Testis (tissue), 3 donors: Measurements from ENCODE around the gene PITPNM1. TPM values are rescaled to one million over a fixed set of nuclear protein-coding genes. Genes with fewer than 3 reads are reported as not detected.

Source experiments
- DNase-seq: peaks from one replicate; pipeline ENCODE4 v3.0.0-alpha.2; 2019
- H3K27ac ChIP-seq, 2 donors: fragments of 200-600 bp; sonication (generic); one replicate each; pipeline ENCODE4 v1.5.1; 2019
- H3K27me3 ChIP-seq: fragments of 200-600 bp; sonication (generic); one replicate; pipeline ENCODE4 v1.5.1; 2019
- H3K36me3 ChIP-seq: fragments of 200-600 bp; sonication (generic); one replicate; pipeline ENCODE4 v1.5.1; 2017; ENCODE audit warnings: low read depth; ENCODE audit errors: missing control alignments
- H3K4me1 ChIP-seq: fragments of 200-600 bp; sonication (generic); one replicate; pipeline ENCODE4 v1.5.1; 2019
- H3K4me3 ChIP-seq, 2 donors: fragments of 200-600 bp; sonication (generic); one replicate each; pipeline ENCODE4 v1.5.1; 2017 to 2019
- H3K9me3 ChIP-seq: fragments of 200-600 bp; sonication (generic); one replicate; pipeline ENCODE4 v1.5.1; 2017
- POLR2A ChIP-seq: fragments of 450-650 bp; IDR thresholded peaks from one replicate; pipeline ENCODE4 v1.6.1; 2017; ENCODE audit warnings: antibody characterized with exemption, mild to moderate bottlenecking, moderate library complexity
- WGBS, 2 donors: methylation state at CpG; one replicate each; pipeline ENCODE4 v1.1.5; 2018; 5-methylcytosine and 5-hydroxymethylcytosine counted together
- intact Hi-C: fragments of 100-400 bp; cut with DNase I; formaldehyde crosslinking; loops from one replicate; pipeline ENCODE4 v1.15.1; 2023; ENCODE audit warnings: low total_unique reads
- polyA plus RNA-seq: library from polyadenylated mRNA; stranded (reverse); fragments of 350-450 nt; fragmentation: Illumina TruSeq; extraction: RNeasy Lipid Tissue Mini Kit (QIAGEN cat#74804); gene quantifications from one replicate; pipeline ENCODE4 v1.2.3, GENCODE V29; 2014; ENCODE audit warnings: low read depth, low replicate concordance; ENCODE audit not compliant: insufficient read depth
- total RNA-seq, 2 donors: library from RNA; depleted of rRNA; stranded (reverse); fragments of >200 nt; gene quantifications; one replicate each; pipeline ENCODE4 v1.2.3, GENCODE V29; 2016
- TF ChIP-seq, protein P1 (sequence below), 3 experiments: fragments of 450-650 bp in 2 of 3; fragments of 200-600 bp in 1 of 3; sonication (generic) in 1 of 3; IDR thresholded peaks; one replicate each; pipeline ENCODE4 v1.5.1; 2016 to 2019; ENCODE audit warnings: antibody characterized with exemption in 3 of 3, mild to moderate bottlenecking in 2 of 3, moderate library complexity in 1 of 3

PITPNM1 gene
- total and polyA plus RNA-seq, 3 donors from 2014 or later: 15.5 to 23.5 (median 19.6) TPM

DNA sequence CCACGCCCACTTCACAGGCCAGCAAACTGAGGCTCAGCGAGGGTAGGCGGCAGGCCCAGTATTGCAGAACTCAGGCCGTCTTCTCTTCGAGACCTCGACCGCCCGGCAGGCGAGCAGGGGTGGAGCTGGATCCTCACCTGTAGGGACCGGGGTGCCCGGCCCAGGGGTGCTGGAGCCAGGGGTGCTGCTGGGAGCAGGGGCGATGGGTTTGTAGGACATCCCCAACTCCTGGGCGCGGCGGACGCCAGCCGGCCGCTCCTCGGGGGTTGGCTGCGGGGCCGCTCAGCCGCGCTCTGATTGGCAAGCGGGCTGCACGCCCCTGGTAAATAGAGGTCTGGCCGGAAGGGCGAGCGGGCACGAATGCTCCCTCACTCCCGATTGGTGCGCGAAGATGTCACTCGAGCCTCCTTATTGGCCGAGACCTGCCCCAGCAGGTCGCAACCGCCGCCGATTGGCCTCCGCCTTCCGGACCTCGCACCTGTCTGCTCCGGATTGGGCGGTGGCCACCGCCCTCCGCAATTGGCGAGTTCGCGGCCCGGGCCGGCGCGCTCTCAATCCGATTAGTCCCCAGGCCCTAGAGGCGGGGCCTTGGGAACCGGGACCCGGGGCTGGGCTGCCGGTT is 2.8 kb upstream of the PITPNM1 start, which contains the start of gene CDK2AP2:
TSS of gene CDK2AP2 (minus strand) at position 299 of the 622 bp plus-strand sequence. CDS start at position 219, 80 bp downstream.
- Histone ChIP-seq H3K27me3 (no peaks in the 10 kb centered on the region), H3K36me3 (no peaks in the 10 kb centered on the region), H3K4me3 (peak within 1 kb of the TSS; percentile 74 to 82), H3K9me3 (no peaks in the 10 kb centered on the region), H3K4me1 (peaks cover 21% of the 10 kb centered on the region), H3K27ac (peak within 1 kb of the TSS; percentile 95 to 97)
- WGBS, 2 donors: 1 to 5% methylated on average over 8 to 57 of the region's 57 CpGs
- TF ChIP-seq POLR2A: no peak
- TF ChIP-seq, protein P1, sequence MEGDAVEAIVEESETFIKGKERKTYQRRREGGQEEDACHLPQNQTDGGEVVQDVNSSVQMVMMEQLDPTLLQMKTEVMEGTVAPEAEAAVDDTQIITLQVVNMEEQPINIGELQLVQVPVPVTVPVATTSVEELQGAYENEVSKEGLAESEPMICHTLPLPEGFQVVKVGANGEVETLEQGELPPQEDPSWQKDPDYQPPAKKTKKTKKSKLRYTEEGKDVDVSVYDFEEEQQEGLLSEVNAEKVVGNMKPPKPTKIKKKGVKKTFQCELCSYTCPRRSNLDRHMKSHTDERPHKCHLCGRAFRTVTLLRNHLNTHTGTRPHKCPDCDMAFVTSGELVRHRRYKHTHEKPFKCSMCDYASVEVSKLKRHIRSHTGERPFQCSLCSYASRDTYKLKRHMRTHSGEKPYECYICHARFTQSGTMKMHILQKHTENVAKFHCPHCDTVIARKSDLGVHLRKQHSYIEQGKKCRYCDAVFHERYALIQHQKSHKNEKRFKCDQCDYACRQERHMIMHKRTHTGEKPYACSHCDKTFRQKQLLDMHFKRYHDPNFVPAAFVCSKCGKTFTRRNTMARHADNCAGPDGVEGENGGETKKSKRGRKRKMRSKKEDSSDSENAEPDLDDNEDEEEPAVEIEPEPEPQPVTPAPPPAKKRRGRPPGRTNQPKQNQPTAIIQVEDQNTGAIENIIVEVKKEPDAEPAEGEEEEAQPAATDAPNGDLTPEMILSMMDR (IDR thresholded peaks at IDR 0.05): no peak
- intact Hi-C loops: no loop called here
- peak; percentile 100 for DNase-seq

DNA sequence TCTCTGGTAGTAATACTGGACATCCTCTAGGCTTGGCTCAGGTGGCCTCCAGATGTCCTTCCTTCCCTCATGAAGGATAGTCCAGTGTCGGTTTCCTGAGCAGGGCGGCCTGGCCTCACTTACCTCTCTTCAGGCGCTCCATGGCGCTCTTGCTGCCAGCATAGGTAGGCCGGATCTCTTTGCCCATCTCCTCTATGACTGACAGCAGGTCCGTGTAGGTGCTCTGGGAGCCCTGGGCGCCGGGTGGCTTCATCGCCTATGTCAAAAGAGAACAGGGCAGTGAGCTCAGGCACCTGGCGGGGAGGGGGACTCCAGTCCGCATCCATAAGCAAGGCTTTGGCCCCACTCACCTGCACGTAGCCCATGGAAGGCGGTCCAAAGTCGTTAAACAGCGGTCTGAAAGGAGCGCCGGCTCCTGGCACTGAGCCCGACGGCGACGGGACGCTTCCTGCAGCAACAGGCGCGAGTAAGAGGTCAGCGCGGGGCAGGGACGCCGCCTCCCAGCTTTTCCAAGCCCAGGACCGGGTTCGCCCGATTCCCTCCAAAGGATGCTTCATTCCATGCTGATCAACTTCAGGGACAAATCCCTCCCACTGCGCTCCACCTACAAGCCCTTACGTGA is 2.2 kb upstream of the PITPNM1 start:
- Histone ChIP-seq H3K4me1 (peaks cover 21% of the 10 kb centered on the region), H3K27ac (peak overlapping the region; percentile 39 to 95), H3K36me3 (no peaks in the 10 kb centered on the region), H3K27me3 (no peaks in the 10 kb centered on the region), H3K9me3 (no peaks in the 10 kb centered on the region), H3K4me3 (peak overlapping the region; percentile 74 to 82)
- 34 to 40% methylated on average over 14 to 33 of the region's 33 CpGs for WGBS, 2 donors
- intact Hi-C loops: no loop called here
- no peak for DNase-seq
- no peak for TF ChIP-seq POLR2A
- TF ChIP-seq, protein P1 (IDR thresholded peaks at IDR 0.05): no peak

DNA sequence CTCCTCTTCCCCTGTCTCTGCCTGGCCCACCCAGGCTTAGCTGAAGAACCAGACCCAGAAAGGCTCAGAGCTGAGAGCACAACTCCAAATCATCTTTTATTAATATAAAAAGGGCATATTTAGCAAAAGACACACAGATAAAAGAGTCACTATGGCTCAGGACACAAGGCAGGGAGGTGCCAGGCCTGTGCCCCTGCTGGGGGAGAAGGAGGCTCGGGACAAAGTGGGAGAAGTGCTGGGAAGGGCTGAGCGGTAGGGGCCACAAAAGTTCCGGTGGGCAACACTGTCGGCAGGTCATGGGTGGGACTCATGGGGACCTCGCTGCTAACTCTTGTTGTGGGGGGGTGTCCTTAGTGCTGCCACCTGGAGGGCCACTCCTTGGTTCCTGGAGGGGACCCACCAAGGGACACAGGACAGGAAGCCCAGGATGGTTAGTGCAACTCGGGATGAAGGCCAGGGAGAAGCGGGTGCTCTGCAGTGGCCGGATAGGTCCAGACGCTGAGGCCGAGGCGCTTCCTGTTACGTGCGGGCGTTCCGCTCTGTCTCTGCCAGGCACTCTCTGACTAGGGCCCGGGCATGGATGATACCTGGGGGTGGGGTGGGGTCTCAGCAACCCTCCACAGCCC is 1.4 kb upstream of the PITPNM1 start:
- peaks cover 21% of the 10 kb centered on the region for H3K4me1 ChIP-seq
- H3K4me3 ChIP-seq: no peak overlapping the region
- 54 to 78% methylated on average over 5 to 16 of the region's 16 CpGs for WGBS, 2 donors
- no peak for DNase-seq
- no peaks in the 10 kb centered on the region for H3K9me3 ChIP-seq
- no peaks in the 10 kb centered on the region for H3K36me3 ChIP-seq
- no peaks in the 10 kb centered on the region for H3K27me3 ChIP-seq
- peak overlapping the region in 1 of 2 donors; percentile 39 for H3K27ac ChIP-seq
- intact Hi-C loops: no loop called here
- no peak for TF ChIP-seq POLR2A
- TF ChIP-seq, protein P1 (IDR thresholded peaks at IDR 0.05): no peak

DNA sequence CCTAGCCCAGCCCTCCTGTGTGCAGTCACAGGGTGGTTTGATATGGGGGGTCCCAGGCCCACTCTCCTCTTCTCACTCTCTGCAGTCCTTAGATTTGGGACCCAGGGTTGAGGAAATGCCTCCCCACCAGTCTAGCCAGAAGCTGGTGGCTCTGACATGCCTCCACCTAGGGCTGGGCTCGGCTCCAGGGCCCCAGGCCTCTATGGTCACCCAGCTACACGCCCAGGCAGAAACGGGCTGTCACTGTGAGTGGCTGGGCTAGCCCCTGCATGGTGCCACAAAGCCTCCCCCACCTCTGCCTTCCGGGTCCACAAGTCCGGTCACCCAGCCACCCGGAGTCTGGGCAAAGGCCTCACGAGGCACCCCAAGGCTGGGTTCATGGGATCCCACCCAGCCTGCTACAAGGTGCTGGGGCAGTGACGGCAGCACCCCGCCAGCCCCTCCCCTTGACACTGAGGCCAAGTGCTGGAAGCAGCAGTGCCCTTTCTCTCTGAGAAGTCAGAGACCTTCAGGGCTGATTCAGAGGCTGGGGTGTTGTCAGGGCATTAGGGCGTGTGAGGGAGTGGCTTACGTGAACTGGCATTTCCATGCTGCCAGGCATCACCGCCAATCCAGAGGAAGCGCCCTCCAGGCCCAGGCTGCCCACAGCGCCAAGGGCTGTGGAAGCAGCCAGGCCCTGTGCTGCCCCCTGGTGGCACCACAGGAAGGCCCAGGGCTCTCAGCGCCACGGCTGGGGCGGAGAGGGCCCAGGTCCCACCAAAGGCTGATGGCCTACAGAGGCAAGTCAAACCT is 638 bp upstream of the PITPNM1 start:
- H3K36me3 ChIP-seq: no peaks in the 10 kb centered on the region
- TF ChIP-seq POLR2A: no peak
- TF ChIP-seq, protein P1 (IDR thresholded peaks at IDR 0.05): peak; percentile 91 to 93 (median 93)
- no peaks in the 10 kb centered on the region for H3K27me3 ChIP-seq
- peaks cover 21% of the 10 kb centered on the region for H3K4me1 ChIP-seq
- H3K9me3 ChIP-seq: no peaks in the 10 kb centered on the region
- WGBS, 2 donors: 27 to 32% methylated on average over 9 to 17 of the region's 17 CpGs
- intact Hi-C loops: no loop called here
- peak overlapping the region; percentile 57 to 74 for H3K27ac ChIP-seq
- H3K4me3 ChIP-seq: peak overlapping the region in 1 of 2 donors; percentile 54
- DNase-seq: peak; percentile 90
